Fibroblast of upper back skin (primary cell): ENCODE results near the gene ARHGEF18.
A peak's percentile ranks its signal among the peaks of the same experiment; 100 is the strongest.

Source experiments
- DNase-seq: peaks from one replicate; pipeline ENCODE4 v3.0.0-alpha.2; 2013

The ARHGEF18 gene

GRCh38 chr19:7349231-7349591, 474 bp downstream of the ARHGEF18 start:
- no peak for DNase-seq

DNA sequence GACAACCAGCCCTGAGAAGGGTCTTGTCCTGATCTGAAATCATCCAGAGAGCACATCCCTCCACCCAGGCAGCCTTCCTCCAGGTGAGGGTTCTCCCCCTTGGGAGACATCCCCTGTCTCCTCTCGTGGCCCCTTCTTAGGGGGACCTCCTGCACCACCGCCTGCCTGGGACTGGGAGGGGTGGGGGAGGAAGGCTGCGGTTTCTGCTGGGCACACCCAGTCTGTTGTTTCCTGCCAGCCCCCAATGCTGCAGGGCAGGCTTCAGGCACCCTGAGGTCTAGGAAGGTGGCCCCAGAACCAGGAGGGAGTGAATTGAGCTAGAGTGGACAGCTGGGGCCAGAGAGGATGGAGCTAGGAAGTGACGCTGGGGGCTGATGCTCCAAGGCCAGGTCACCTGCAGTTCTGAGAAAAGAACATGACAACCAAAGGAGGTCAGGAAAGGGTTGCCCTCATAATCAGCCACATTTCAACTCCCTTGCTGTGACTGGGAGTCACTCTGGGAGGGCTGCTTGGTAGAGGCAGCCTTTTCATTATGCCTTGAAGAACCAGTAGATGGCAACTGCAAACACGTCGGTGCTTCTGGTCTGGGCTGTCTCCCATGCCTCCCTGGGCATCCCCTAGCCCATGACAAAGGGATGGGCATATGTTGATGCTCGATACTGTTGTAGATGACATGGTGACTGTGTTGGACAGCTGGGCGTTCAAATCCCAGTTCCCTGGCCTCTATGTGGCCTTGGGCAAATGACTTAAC, 1.4 kb downstream of the ARHGEF18 start:
- no peak for DNase-seq

DNA sequence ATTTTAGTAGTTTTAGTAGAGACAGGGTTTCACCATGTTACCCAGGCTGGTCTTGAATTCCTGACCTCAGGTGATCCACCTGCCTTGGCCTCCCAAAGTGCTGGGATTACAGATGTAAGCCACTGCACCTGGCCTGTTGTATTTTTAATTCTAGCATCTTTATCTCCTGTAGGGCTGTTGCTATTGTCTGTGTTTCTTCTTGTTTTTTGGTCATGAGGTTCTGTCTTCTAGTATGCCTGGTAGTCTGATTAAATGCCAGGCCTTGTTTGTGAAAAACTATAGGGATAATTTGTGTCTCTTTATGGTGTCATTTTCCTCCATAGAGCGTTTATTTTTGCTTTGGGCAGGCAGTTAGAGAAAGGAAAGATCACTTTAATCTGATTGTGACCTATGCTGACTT, 3.1 kb downstream of the ARHGEF18 start:
- no peak for DNase-seq

DNA sequence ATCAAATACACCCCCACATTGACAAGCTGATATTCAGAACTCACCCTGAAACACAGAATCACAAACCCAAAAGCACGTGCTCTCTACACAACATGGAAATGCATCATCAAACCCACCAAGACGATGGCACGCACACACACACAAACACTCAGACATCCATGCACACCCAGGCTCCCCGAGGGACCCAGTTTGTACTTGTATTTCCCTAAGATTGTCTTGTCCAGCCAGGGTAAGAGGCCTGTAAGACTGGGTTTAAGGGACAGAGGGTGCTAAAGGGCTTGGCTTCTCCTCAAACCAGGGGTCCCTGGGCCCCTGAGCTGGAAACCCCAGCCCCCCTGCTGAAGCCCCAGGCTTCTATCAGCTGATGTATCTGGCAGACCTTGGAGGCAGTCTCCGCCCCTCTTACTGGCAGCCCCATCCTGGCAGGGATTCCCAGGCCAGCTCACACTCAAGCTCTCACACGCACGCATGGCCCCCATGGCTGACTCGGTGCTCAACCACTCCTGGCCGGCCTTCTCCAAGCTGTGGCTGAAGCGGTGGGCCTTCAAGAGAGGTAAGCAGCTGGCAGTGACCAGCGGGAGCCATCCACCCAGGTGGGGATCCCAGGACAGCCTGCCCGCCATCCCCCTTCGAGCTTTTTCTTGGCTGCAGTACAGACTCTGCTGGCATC, 6.5 kb downstream of the ARHGEF18 start:
- DNase-seq = peak; percentile 30

GRCh38 chr19:7355871-7356270, 7.1 kb downstream of the ARHGEF18 start:
- DNase-seq = no peak

DNA sequence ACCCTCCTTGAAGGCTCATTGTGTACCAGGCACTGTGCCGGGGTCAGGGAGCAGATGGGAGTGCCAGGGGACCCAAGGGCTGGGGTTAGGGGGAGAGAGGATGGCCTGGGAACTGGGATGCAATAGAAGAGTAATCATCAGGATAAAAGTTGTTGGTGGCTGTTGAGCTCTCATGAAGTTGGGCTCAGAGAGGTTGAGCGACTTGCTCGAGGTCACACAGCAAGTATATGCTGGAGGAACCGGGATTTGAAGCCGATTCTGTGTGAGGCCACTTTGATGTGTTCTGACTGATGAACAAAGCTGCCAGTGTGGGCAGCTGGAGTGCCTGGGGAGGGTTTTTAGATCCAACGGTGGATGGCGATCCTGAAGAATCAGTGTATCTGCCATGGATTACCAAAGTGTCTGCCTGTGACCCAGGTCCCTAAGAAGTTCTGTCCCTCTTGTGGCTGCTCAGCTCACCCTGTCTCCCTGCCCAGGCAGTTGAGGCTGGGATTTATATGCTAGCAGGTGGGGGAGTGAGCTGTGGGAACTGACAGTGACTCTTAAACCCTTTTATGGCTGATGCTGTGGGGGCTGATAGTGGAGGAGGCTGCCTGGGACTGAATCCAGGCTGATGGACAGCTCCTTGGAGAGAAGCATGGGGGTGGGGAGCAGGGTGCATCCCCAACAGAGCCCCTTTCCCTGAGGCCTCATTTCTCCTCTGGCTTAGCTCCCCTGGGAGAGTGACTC, 8.3 kb downstream of the ARHGEF18 start:
- DNase-seq = no peak

GRCh38 chr19:7358102-7358597, 9.4 kb downstream of the ARHGEF18 start:
- no peak for DNase-seq

- DNase-seq = no peak
Measured at GRCh38 chr19:7360393-7360984, 11.8 kb downstream of the ARHGEF18 start.

- no peak for DNase-seq
Measured at GRCh38 chr19:7363225-7363624, 14.5 kb downstream of the ARHGEF18 start.

DNA sequence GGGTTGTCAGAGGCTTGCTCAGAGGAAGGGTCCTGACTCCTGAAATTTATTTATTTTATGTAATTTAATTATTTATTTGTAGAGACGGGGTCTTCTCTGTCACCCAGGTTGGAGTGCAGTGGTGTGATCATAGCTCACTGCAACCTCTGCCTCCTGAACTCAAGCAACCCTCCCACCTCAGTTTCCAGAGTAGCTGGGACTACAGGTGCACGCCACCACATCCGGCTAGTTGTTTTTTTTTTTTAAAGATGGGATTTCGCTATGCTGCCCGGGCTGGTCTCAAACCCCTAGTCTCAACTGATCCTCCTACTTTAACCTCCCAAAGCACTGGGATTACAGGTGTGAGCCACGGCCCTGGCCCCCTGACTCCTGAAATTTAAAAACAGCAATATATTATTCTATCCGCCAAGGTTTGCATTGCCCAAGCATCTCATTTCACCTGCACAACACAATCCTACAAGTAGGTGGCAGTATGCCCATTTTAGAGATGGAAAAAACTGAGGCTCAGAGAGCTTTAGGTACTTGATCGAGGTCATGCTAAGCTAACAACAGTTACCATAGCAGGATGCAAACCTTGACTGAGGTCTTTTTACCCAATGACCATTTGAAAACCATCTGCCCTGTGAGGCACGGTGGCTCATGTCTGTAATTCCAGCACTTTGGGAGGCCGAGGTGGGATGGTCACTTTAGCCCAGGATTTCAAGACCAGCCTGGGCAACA, 18.1 kb downstream of the ARHGEF18 start:
- peak; percentile 43 for DNase-seq

DNA sequence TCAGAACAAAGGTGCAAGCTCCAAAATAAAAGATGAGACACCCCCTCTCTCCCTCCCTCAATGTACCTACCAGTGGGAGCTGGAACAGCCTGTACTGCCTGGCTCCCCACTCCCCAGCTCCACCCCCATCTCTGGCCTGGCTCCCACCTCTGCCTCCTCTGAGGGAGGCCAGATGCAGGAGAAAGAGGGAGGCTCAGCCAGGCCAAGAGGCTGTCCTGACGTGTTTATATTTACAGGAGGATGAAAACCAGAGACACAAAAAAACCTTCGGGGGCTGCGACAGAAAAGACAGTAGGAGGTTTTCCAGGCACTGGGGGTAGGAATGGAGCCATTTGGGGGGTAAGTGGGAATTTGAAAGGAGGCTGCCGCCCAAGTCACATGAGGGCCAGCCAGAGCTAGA, 19.7 kb downstream of the ARHGEF18 start:
- DNase-seq = no peak

DNA sequence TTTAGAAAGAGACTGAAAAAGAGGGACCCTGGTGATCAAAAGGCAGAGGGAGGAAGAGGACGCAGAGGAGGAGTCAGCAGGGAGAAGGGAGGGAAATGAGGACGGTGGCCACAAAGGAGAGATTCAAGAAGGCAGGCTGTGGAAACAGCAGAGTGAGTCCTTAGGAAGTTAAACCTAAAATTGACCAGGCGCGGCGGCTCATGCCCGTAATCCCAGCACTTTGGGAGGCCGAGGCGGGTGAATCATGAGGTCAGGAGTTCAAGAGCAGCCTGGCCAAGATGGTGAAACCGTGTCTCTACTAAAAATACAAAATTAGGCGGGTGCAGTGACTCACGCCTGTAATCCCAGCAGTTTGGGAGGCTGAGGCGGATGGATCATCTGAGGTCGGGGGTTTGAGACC, 20.1 kb downstream of the ARHGEF18 start:
- peak; percentile 26 for DNase-seq

- DNase-seq = no peak
Measured at GRCh38 chr19:7370546-7370945, 21.8 kb downstream of the ARHGEF18 start.

DNA sequence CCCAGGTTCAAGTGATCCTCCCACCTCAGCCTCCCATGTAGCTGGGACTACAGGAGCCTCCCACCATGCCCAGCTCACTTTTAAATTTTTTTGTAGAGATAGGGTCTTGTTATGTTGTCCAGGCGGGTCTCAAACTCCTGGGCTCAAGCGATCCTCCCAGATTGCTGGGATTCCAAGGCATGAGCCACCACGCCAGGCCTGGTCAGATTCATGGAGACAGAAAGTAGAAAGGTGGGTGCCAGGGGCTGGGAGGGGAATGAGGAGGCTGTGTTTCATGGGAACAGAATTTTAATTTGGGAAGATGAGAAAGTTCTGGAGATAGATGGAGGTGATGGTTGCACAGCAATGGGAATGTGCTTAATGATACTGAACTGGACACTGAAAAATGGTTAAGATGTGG, 22.3 kb downstream of the ARHGEF18 start:
- no peak for DNase-seq

DNA sequence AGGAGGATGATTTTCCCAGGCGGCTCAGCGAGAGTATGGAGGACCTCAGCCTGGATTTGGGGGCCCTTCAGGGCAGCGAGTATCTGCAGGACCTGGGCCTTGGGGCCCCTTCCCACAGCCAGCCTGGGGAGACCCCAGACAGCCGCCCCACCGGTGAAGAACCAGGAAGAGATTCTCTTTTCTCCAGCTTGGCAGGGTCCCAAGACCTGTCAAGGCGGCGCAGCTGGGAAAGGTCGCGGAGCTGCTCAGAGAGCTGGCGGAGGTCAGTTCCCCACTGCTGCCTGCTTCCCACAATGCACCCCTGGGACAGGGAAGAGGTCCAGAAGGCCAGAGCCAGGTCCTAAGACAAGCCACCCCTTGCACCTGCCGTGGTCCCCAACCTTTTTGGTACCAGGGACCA, 24.1 kb downstream of the ARHGEF18 start:
- no peak for DNase-seq

DNA sequence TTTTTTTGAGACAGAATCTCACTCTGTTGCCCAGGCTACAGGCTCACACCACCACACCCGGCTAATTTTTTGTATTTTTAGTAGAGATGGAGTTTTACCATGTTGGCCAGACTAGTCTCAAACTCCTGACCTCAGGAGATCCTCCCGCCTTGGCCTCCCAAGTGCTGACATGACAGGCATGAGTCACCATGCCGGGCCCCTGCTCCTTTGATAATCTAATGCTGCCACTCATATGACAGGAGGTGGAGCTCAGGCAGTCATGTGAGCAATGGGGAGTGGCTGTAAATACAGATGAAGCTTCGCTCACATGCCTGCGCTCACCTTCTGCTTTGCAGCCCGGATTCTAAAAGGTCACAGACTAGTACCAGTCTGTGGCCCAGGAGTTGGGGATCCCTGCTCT, 25.1 kb downstream of the ARHGEF18 start:
- DNase-seq = no peak

DNA sequence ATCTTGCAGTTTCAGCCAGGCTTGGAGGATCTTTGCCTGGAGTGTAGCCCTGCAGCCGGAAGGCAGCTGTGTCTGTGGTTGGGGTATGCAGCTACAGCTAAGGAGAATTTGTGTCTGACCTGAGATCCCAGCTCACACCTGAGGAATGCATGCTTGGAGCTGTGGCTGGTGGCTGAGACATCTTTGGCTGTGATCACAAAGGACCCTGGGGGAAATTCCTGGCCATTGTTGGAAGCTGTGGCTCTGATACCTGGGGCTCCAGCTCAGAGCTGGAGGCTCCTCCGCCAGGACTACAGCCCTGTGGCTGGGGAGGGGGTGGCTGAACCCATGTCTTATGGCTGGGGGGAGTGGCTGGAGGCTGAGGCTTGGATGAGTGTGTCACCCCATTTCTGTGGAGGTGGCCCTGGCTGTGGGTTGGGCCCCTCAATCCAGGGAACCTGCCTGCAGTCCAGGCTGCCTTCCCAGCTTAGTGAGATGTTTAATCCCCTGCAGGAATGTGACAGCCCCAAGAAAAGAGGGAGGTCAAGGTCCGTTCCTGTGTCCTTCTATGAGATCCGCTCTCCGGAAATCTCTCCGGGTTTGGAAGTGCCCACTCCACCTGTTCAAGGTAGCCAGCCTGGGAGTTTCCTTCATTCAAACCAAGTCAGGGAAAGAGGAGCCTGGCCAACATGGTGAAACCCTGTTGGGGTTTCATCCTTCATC, 27.6 kb downstream of the ARHGEF18 start:
- DNase-seq = no peak

DNA sequence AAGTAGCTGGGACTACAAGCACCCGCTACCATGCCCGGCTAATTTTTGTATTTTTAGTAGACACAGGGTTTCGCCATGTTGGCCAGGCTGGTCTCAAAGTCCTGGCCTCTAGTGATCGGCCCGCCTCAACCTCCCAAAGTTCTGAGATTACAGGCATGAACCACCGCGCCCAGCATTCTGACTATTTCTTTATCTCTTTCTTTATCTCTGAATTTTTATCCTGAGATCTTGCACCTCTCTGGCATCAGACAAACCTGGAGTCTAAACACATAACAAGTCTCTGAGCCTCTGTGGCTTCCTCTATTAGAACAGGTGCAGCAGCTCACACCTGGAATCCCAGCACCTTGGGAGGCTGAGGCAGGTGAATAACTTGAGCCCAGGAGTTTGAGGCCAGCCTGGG, 28.5 kb downstream of the ARHGEF18 start:
- DNase-seq = no peak

GRCh38 chr19:7381073-7381390, 32.3 kb downstream of the ARHGEF18 start:
- no peak for DNase-seq

GRCh38 chr19:7382694-7383093, 34.0 kb downstream of the ARHGEF18 start:
- DNase-seq = no peak

DNA sequence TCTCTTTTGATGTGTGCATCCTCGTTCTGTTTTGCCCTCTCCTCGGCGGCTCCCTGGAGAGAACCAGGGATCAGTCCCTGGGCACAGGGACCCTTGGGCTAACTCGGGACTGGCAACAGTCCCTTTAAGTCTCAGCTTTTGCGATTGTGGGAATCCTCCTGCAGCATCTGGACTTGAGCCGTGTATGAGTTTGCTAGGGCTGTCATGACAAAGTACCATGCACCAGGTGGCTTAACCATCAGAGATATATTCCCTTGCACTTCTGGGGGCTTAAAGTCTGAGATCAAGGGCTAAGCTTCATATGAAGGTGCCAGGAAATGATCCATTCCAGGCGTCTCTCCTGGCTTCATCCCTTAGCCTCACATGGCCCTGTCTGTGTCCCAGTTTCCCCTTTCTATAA, 34.5 kb downstream of the ARHGEF18 start:
- no peak for DNase-seq

DNA sequence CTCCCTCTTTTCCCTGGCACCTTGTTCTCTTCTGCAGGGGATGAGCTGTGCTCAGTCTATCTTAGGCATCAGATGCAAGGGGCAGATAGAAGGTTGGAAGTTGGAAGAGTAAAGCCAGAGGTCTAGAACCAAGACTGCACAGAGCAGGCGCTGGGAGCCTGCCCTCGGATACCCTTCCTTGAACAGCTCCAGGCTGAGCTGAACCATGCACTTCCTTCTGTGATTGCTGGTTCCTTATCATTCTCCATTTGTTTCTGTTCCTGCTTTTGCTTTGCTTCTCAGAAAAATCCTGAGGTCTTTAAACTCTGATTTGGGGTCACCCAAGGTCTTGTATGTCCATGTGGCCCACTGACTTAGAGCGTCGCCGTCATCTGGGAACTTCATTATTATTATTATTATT, 36.3 kb downstream of the ARHGEF18 start:
- DNase-seq = no peak
